BLaER1 (cell line): Measurements from ENCODE around the gene PLPP7.
A peak's percentile ranks its signal among the peaks of the same experiment; 100 is the strongest.
"Not testable (repeated sequence)": the region's sequence is repeated elsewhere in the genome, so short reads cannot be mapped to it uniquely, and the experiment has no call there.

ENCODE experiments used
- H3K27ac ChIP-seq: shearing (Covaris generic); formaldehyde crosslinking; 2 replicates; pipeline ENCODE4 v1.8.1; 2022
- H3K27me3 ChIP-seq: shearing (Covaris generic); formaldehyde crosslinking; 2 replicates; pipeline ENCODE4 v1.8.1; 2022
- H3K36me3 ChIP-seq: shearing (Covaris generic); formaldehyde crosslinking; 2 replicates; pipeline ENCODE4 v1.8.1; 2022
- H3K4me1 ChIP-seq: shearing (Covaris generic); formaldehyde crosslinking; 2 replicates; pipeline ENCODE4 v1.8.1; 2022
- H3K4me2 ChIP-seq: shearing (Covaris generic); formaldehyde crosslinking; 2 replicates; pipeline ENCODE4 v1.8.1; 2022
- H3K4me3 ChIP-seq: shearing (Covaris generic); formaldehyde crosslinking; 2 replicates; pipeline ENCODE4 v1.8.1; 2022
- H3K9ac ChIP-seq: shearing (Covaris generic); formaldehyde crosslinking; 2 replicates; pipeline ENCODE4 v1.8.1; 2022
- H3K9me3 ChIP-seq: shearing (Covaris generic); formaldehyde crosslinking; 2 replicates; pipeline ENCODE4 v1.8.1; 2022
- H4K20me1 ChIP-seq: shearing (Covaris generic); formaldehyde crosslinking; 2 replicates; pipeline ENCODE4 v1.8.1; 2022
- Cebpa-rat ChIP-seq: shearing (Covaris generic); IDR thresholded peaks from 2 replicates; pipeline ENCODE4 v1.8.1; 2022

Gene PLPP7

GRCh38 chr9:131289301-131290035 lies at the start of gene PLPP7:
TSS of gene PLPP7 (plus strand) at chr9:131289723. CDS start at chr9:131289998, 275 bp downstream.
- Histone ChIP-seq H3K4me2 (peak within 1 kb of the TSS; percentile 96), H4K20me1 (peaks cover 13% of the 10 kb centered on the region), H3K4me3 (peak within 1 kb of the TSS; percentile 62), H3K36me3 (no peaks in the 10 kb centered on the region), H3K27ac (peak within 1 kb of the TSS; percentile 86), H3K9me3 (no peaks in the 10 kb centered on the region), H3K9ac (peak within 1 kb of the TSS; percentile 78), H3K4me1 (peaks cover 54% of the 10 kb centered on the region), H3K27me3 (peaks cover 5% of the 10 kb centered on the region; the same call in 1 of the 2 replicates)
- no peak for TF ChIP-seq Cebpa-rat

DNA sequence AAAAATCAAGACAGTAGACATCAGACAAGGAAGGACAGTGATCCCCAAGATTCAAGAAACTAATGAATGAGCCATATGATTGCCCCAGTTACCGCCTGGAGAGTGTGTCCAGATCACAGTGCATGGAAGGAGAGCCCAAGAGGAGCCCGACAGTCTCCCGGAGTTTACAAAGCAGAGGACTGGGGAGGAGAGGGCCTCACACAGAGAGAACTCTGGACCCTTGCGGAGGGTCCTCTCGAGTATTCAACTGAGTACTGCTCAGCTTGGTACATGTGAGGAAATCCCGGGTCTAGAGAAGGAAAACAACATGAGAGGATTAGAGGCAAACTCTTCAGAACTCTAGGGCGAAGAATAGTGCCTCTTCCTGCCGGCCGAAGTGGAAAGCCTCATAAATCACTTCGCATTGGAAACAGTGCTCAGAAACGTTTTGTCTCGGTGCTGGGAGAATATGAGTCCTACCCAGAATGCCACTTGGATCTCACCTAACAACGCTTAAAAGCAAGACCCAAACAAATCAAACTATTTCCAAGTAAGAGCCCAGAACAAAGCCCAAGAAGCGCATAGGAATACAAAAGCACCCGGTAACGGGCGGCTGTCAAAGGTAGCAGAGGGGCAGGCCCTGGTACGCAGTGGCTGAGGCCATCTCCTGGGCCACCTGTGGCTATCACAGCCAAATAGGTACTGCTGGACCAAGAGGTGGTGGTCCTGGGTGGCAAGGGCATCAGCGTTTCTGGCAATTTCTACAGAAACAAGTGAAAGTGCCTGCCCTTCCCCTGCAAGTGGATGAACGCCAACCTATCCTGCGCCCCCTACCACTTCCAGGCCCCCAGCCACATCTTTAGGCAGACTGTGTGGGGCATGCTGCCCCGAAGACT lies 49.2 kb upstream of the PLPP7 start:
- peaks cover 3% of the 10 kb centered on the region for H3K36me3 ChIP-seq
- H3K4me2 ChIP-seq: peak overlapping the region; percentile 82
- no peak for TF ChIP-seq Cebpa-rat
- no peak overlapping the region for H3K4me3 ChIP-seq
- peak overlapping the region; percentile 92 for H3K27ac ChIP-seq
- H3K9me3 ChIP-seq: peaks cover 14% of the 10 kb centered on the region; the same call in 1 of the 2 replicates
- H4K20me1 ChIP-seq: no peaks in the 10 kb centered on the region
- H3K4me1 ChIP-seq: peaks cover 62% of the 10 kb centered on the region
- H3K27me3 ChIP-seq: no peaks in the 10 kb centered on the region
- H3K9ac ChIP-seq: peak overlapping the region; percentile 78

- H4K20me1 ChIP-seq, H3K27ac ChIP-seq, H3K27me3 ChIP-seq, H3K4me2 ChIP-seq, H3K36me3 ChIP-seq, H3K9ac ChIP-seq, H3K4me3 ChIP-seq: not testable (repeated sequence)
- H3K9me3 ChIP-seq: peaks cover 14% of the 10 kb centered on the region; the same call in 1 of the 2 replicates
- H3K4me1 ChIP-seq: peaks cover 27% of the 10 kb centered on the region
Measured at GRCh38 chr9:131244331-131244730, 45.2 kb upstream of the PLPP7 start.

GRCh38 chr9:131246618-131247017 lies 42.9 kb upstream of the PLPP7 start:
- Histone ChIP-seq H3K9ac (no peak overlapping the region), H3K9me3 (peaks cover 14% of the 10 kb centered on the region; the same call in 1 of the 2 replicates), H3K4me1 (peaks cover 25% of the 10 kb centered on the region), H3K4me2 (no peak overlapping the region), H3K4me3 (no peak overlapping the region), H3K27me3 (no peaks in the 10 kb centered on the region), H3K27ac (no peak overlapping the region), H3K36me3 (no peaks in the 10 kb centered on the region), H4K20me1 (no peaks in the 10 kb centered on the region)
- no peak for TF ChIP-seq Cebpa-rat

DNA sequence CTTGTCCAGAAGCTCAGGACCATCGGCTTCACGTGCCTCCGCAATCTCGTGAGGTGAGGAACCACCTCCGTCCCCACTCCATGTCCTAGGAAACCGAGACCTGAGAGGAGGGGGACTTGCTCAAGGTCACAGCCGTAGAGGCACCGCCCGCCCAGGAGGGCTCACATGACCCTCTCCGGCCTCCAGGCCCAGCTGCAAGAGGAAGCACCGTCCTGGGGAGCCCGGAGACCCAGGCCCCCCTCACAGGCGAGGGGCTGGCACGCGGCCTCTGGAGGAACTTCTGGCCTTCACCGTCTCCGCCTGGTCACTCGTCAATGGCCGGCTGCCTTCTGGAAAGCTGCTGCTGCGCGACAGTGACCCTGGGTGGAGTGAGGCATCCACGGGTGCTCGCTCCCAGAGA lies 37.4 kb upstream of the PLPP7 start:
- H3K36me3 ChIP-seq: no peaks in the 10 kb centered on the region
- no peak for TF ChIP-seq Cebpa-rat
- peak overlapping the region; percentile 98 for H3K27ac ChIP-seq
- peak overlapping the region; percentile 75 for H3K9ac ChIP-seq
- H3K9me3 ChIP-seq: no peaks in the 10 kb centered on the region
- peaks cover 78% of the 10 kb centered on the region for H3K4me1 ChIP-seq
- H3K27me3 ChIP-seq: no peaks in the 10 kb centered on the region
- H4K20me1 ChIP-seq: no peaks in the 10 kb centered on the region
- peak overlapping the region; percentile 100 for H3K4me2 ChIP-seq
- peak overlapping the region; percentile 63 for H3K4me3 ChIP-seq

GRCh38 chr9:131253891-131254491 lies 35.5 kb upstream of the PLPP7 start:
- Histone ChIP-seq H3K27me3 (no peaks in the 10 kb centered on the region), H3K36me3 (no peaks in the 10 kb centered on the region), H3K9ac (peak overlapping the region; percentile 83), H3K4me2 (peak overlapping the region; percentile 100), H3K4me3 (no peak overlapping the region), H3K9me3 (no peaks in the 10 kb centered on the region), H3K4me1 (peaks cover 96% of the 10 kb centered on the region), H3K27ac (peak overlapping the region; percentile 98), H4K20me1 (no peaks in the 10 kb centered on the region)
- no peak for TF ChIP-seq Cebpa-rat

GRCh38 chr9:131254626-131255025 lies 34.9 kb upstream of the PLPP7 start:
- no peaks in the 10 kb centered on the region for H4K20me1 ChIP-seq
- no peak overlapping the region for H3K4me3 ChIP-seq

GRCh38 chr9:131255676-131256197 lies 33.8 kb upstream of the PLPP7 start:
- Histone ChIP-seq H3K27me3 (no peaks in the 10 kb centered on the region), H3K4me2 (peak overlapping the region; percentile 100), H3K4me1 (peaks cover 99% of the 10 kb centered on the region), H4K20me1 (no peaks in the 10 kb centered on the region), H3K9ac (peak overlapping the region; percentile 83), H3K27ac (peak overlapping the region; percentile 98), H3K9me3 (no peaks in the 10 kb centered on the region), H3K4me3 (peak overlapping the region; percentile 48; the same call in 1 of the 2 replicates), H3K36me3 (peaks cover 14% of the 10 kb centered on the region)
- no peak for TF ChIP-seq Cebpa-rat

More at GRCh38 chr9:131254626-131255025, 34.9 kb upstream of the PLPP7 start:
- peak overlapping the region; percentile 98 for H3K27ac ChIP-seq
- peaks cover 3% of the 10 kb centered on the region; the same call in 1 of the 2 replicates for H3K36me3 ChIP-seq
- peak overlapping the region; percentile 100 for H3K4me2 ChIP-seq
- peak overlapping the region; percentile 83 for H3K9ac ChIP-seq
- H3K4me1 ChIP-seq: peaks cover 98% of the 10 kb centered on the region
- H3K27me3 ChIP-seq: no peaks in the 10 kb centered on the region
- no peaks in the 10 kb centered on the region for H3K9me3 ChIP-seq
- no peak for TF ChIP-seq Cebpa-rat

- no peaks in the 10 kb centered on the region for H3K27me3 ChIP-seq
- no peaks in the 10 kb centered on the region for H4K20me1 ChIP-seq
- H3K4me3 ChIP-seq: no peak overlapping the region
- H3K4me2 ChIP-seq: peak overlapping the region; percentile 100
- H3K36me3 ChIP-seq: peaks cover 24% of the 10 kb centered on the region
- H3K4me1 ChIP-seq: peaks cover 99% of the 10 kb centered on the region
- H3K27ac ChIP-seq: peak overlapping the region; percentile 98
- H3K9ac ChIP-seq: peak overlapping the region; percentile 83
- TF ChIP-seq Cebpa-rat: no peak
- no peaks in the 10 kb centered on the region for H3K9me3 ChIP-seq
Measured at GRCh38 chr9:131257266-131258025, 32.1 kb upstream of the PLPP7 start.
